Liver (tissue), 9 donors: ENCODE measurements around the gene ADGRD1. TPM values are rescaled to one million over a fixed set of nuclear protein-coding genes. Genes with fewer than 3 reads are reported as not detected.

Source experiments
- DNase-seq: peaks from one replicate; pipeline ENCODE4 v3.0.0-alpha.2; 2017; ENCODE audit warnings: low spot score
- H3K27ac ChIP-seq, 2 donors: one replicate each; pipeline ENCODE4 v1.7.0; 2013; ENCODE audit warnings: inconsistent platforms in 2 of 2, low read length in 2 of 2, control low read depth in 1 of 2, low read depth in 1 of 2, mild to moderate bottlenecking in 1 of 2
- H3K27me3 ChIP-seq, 4 donors: one replicate each; pipeline versions ENCODE4 v1.6.1 to v1.7.0; 2013; ENCODE audit warnings: low read length in 3 of 4, inconsistent platforms in 1 of 4, mild to moderate bottlenecking in 1 of 4, moderate library complexity in 1 of 4; ENCODE audit not compliant: control insufficient read depth in 4 of 4, insufficient read depth in 4 of 4
- H3K36me3 ChIP-seq, 4 donors: one replicate each; pipeline versions ENCODE4 v1.6.1 to v1.7.0; 2013; ENCODE audit warnings: low read length in 3 of 4, mild to moderate bottlenecking in 3 of 4, low read depth in 1 of 4, moderate library complexity in 1 of 4; ENCODE audit not compliant: control insufficient read depth in 4 of 4, insufficient read depth in 3 of 4
- H3K4me1 ChIP-seq, 4 donors: one replicate each; pipeline versions ENCODE4 v1.6.1 to v1.7.0; 2013; ENCODE audit warnings: low read length in 3 of 4, mild to moderate bottlenecking in 3 of 4, moderate library complexity in 1 of 4; ENCODE audit not compliant: control insufficient read depth in 4 of 4, insufficient read depth in 4 of 4
- H3K4me3 ChIP-seq, 3 donors: one replicate each; pipeline versions ENCODE4 v1.6.1 to v1.7.0; 2013; ENCODE audit warnings: low read length in 3 of 3, control low read depth in 1 of 3, low read depth in 1 of 3, mild to moderate bottlenecking in 1 of 3
- H3K9ac ChIP-seq, 2 donors: one replicate each; pipeline ENCODE4 v1.7.0; 2013; ENCODE audit warnings: low read length in 2 of 2, mild to moderate bottlenecking in 2 of 2, moderate library complexity in 2 of 2, control low read depth in 1 of 2, low read depth in 1 of 2
- H3K9me3 ChIP-seq, 4 donors: one replicate each; pipeline versions ENCODE4 v1.6.1 to v1.7.0; 2013; ENCODE audit warnings: low read length in 3 of 4; ENCODE audit not compliant: control insufficient read depth in 4 of 4
- CTCF ChIP-seq: fragments of 150-350 bp; IDR thresholded peaks from 2 replicates; pipeline ENCODE4 v1.5.1; 2017; ENCODE audit warnings: improper control_type of control experiment, low read depth, low read length; ENCODE audit not compliant: missing input control
- EGR1 ChIP-seq, 2 donors: IDR thresholded peaks; 2 replicates each; pipeline ENCODE4 v1.6.1; 2016 to 2018; ENCODE audit warnings: antibody characterized with exemption in 2 of 2, low read depth in 2 of 2
- FOXA1 ChIP-seq: IDR thresholded peaks from 2 replicates; pipeline ENCODE4 v1.6.1; 2016; ENCODE audit warnings: antibody characterized with exemption
- FOXA2 ChIP-seq: IDR thresholded peaks from 2 replicates; pipeline ENCODE4 v1.6.1; 2016; ENCODE audit warnings: antibody characterized with exemption
- GABPA ChIP-seq, 2 donors: IDR thresholded peaks in 1 of 2; conservative IDR thresholded peaks in 1 of 2; 2 replicates each; pipeline ENCODE4 v1.6.1; 2016; ENCODE audit warnings: antibody characterized with exemption in 2 of 2, mild to moderate bottlenecking in 1 of 2, moderate library complexity in 1 of 2
- HNF4A ChIP-seq, 2 donors: conservative IDR thresholded peaks; 2 replicates each; pipeline ENCODE4 v1.6.1; 2016; ENCODE audit warnings: antibody characterized with exemption in 2 of 2, mild to moderate bottlenecking in 2 of 2
- HNF4G ChIP-seq: IDR thresholded peaks from 2 replicates; pipeline ENCODE4 v1.6.1; 2016; ENCODE audit warnings: antibody characterized with exemption
- JUND ChIP-seq, 2 donors: IDR thresholded peaks; 2 replicates each; pipeline ENCODE4 v1.6.1; 2016; ENCODE audit warnings: antibody characterized with exemption in 2 of 2
- MAX ChIP-seq: IDR thresholded peaks from 2 replicates; pipeline ENCODE4 v1.6.1; 2016; ENCODE audit warnings: antibody characterized with exemption
- NR2F2 ChIP-seq: IDR thresholded peaks from 2 replicates; pipeline ENCODE4 v1.6.1; 2016; ENCODE audit warnings: antibody characterized with exemption
- RAD21 ChIP-seq, 2 donors: IDR thresholded peaks; 2 replicates each; pipeline ENCODE4 v1.6.1; 2016; ENCODE audit warnings: antibody characterized with exemption in 2 of 2, mild to moderate bottlenecking in 2 of 2
- REST ChIP-seq: IDR thresholded peaks from 2 replicates; pipeline ENCODE4 v1.6.1; 2016; ENCODE audit warnings: antibody characterized with exemption, mild to moderate bottlenecking
- RXRA ChIP-seq, 2 donors: IDR thresholded peaks; 2 replicates each; pipeline ENCODE4 v1.6.1; 2017 to 2018; ENCODE audit warnings: antibody characterized with exemption in 2 of 2, mild to moderate bottlenecking in 1 of 2
- SP1 ChIP-seq: IDR thresholded peaks from 2 replicates; pipeline ENCODE4 v1.6.1; 2018; ENCODE audit warnings: antibody characterized with exemption, mild to moderate bottlenecking
- TAF1 ChIP-seq: conservative IDR thresholded peaks from 2 replicates; pipeline ENCODE4 v1.6.1; 2016; ENCODE audit warnings: antibody characterized with exemption, mild to moderate bottlenecking
- WGBS: extraction: QIAGEN DNeasy Blood & Tissue Kit; methylation state at CpG from one replicate; pipeline ENCODE4 v1.1.7; 2013; 5-methylcytosine and 5-hydroxymethylcytosine counted together
- polyA plus RNA-seq, 2 donors: library from polyadenylated mRNA; stranded (reverse) in 1 of 2; unstranded in 1 of 2; fragments of 200-250 nt in 1 of 2; fragments of >200 nt in 1 of 2; fragmentation: Nextera tagmentation in 1 of 2; extraction: Ambion mirVana in 1 of 2; gene quantifications; one replicate each; pipeline versions ENCODE4 v1.2.1 to v1.2.3, GENCODE V29; 2013 to 2015
- total RNA-seq, 2 donors: library from RNA; depleted of rRNA; stranded (reverse); fragments of >200 nt; gene quantifications; one replicate each; pipeline ENCODE4 v1.2.3, GENCODE V29; 2014
- TF ChIP-seq, protein P1 (sequence below): IDR thresholded peaks from 2 replicates; pipeline ENCODE4 v1.6.1; 2016; ENCODE audit warnings: antibody characterized with exemption
- donor health status: healthy.
- donor health status: healthy.
- donor health status: healthy.
- donor health status: healthy.
- donor health status: healthy.

ADGRD1 gene
- total and polyA plus RNA-seq, 4 donors: 2.7 to 7.1 (median 4.6) TPM

DNA sequence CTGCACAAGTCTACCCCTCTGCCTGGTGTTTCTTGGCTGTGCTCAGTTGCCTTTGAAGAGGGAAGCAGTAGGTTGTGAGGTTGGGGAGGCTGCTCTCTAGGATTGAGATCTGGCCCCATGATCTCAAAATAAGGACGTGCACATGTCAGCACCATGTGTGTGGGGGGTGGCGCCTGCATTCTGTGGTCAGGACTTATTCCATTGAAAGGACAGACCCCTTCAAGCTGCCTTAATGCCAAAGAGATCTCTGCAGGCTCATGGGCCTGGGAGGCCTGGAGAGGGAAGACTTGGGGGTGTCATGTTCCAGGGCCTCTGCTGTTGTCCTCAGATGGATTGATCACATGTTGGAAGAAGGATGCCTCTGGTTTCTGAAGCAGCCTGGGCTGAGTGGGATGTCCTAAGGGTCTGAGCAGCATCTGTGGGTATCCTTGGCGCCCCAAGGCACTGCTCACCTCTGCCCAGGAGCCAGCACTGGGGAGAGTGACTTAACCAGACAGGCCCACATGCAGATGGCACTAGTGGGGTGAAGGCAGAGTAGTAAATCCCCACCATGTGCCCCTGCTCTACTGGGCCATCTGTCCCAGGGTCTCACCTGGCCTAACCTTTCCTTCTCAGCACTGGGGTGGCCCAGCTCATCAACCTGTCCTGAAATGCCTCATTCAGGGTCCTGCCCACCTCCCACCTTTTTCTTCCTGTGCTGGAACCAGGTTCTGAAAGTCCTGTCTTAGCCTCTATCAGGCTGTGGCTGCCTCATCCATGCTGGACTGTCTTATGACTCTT is 118.9 kb downstream of the ADGRD1 start:
- no peak overlapping the region for H3K4me3 ChIP-seq
- peaks cover 0 to 4% (median 2%) of the 10 kb centered on the region in 4 donors for H3K9me3 ChIP-seq
- no peak for DNase-seq
- H3K27ac ChIP-seq: no peak overlapping the region
- H3K27me3 ChIP-seq: no peaks in the 10 kb centered on the region
- no peaks in the 10 kb centered on the region for H3K4me1 ChIP-seq
- TF ChIP-seq FOXA2 (no peak), RAD21 (IDR thresholded peaks at IDR 0.05) (no peak), JUND (IDR thresholded peaks at IDR 0.05) (no peak), REST (no peak), RXRA (IDR thresholded peaks at IDR 0.05) (no peak), HNF4G (no peak), NR2F2 (no peak), CTCF (no peak), SP1 (no peak), EGR1 (IDR thresholded peaks at IDR 0.05; ENCODE audit: low read depth in 2 of 2) (no peak), MAX (no peak), FOXA1 (no peak), HNF4A (conservative IDR thresholded peaks at IDR 0.05) (no peak), GABPA (IDR thresholded peaks at IDR 0.05 in 1 of 2, conservative IDR thresholded peaks at IDR 0.05 in 1 of 2) (no peak), TAF1 (no peak)
- TF ChIP-seq, protein P1, sequence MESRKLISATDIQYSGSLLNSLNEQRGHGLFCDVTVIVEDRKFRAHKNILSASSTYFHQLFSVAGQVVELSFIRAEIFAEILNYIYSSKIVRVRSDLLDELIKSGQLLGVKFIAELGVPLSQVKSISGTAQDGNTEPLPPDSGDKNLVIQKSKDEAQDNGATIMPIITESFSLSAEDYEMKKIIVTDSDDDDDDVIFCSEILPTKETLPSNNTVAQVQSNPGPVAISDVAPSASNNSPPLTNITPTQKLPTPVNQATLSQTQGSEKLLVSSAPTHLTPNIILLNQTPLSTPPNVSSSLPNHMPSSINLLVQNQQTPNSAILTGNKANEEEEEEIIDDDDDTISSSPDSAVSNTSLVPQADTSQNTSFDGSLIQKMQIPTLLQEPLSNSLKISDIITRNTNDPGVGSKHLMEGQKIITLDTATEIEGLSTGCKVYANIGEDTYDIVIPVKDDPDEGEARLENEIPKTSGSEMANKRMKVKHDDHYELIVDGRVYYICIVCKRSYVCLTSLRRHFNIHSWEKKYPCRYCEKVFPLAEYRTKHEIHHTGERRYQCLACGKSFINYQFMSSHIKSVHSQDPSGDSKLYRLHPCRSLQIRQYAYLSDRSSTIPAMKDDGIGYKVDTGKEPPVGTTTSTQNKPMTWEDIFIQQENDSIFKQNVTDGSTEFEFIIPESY: no peak
- no peaks in the 10 kb centered on the region for H3K36me3 ChIP-seq
- WGBS: 91% methylated on average over 3 of the region's 3 CpGs
- H3K9ac ChIP-seq: no peak overlapping the region
